CMK (cell line): ENCODE measurements around the gene TSKS.

ENCODE experiments used
- DNase-seq: peaks from one replicate; pipeline ENCODE4 v3.0.0-alpha.2; 2010; ENCODE audit warnings: low read depth

The TSKS gene

GRCh38 chr19:49763230-49763629 is at the start of gene TSKS:
Gene TSKS (minus strand): TSS chr19:49763306. CDS start chr19:49763247, 59 bp downstream.
- DNase-seq = no peak

- no peak for DNase-seq
Observed at GRCh38 chr19:49812452-49812996, 49.4 kb upstream of the TSKS start.

GRCh38 chr19:49811328-49811727 is 48.2 kb upstream of the TSKS start:
- DNase-seq = no peak

- no peak for DNase-seq
Observed at GRCh38 chr19:49809941-49810389, 46.9 kb upstream of the TSKS start.

GRCh38 chr19:49809160-49809940 is 46.2 kb upstream of the TSKS start:
- DNase-seq = no peak

GRCh38 chr19:49808711-49809159 is 45.6 kb upstream of the TSKS start:
- DNase-seq = no peak

GRCh38 chr19:49807904-49808675 is 45.0 kb upstream of the TSKS start:
- no peak for DNase-seq

- DNase-seq = peak; percentile 43
Observed at GRCh38 chr19:49807058-49807903, 44.2 kb upstream of the TSKS start.

- no peak for DNase-seq
Observed at GRCh38 chr19:49806620-49806959, 43.5 kb upstream of the TSKS start.

GRCh38 chr19:49805822-49806619 is 42.9 kb upstream of the TSKS start:
- DNase-seq = no peak

GRCh38 chr19:49803529-49803856 is 40.4 kb upstream of the TSKS start:
- no peak for DNase-seq

- DNase-seq = no peak
Observed at GRCh38 chr19:49802836-49803528, 39.9 kb upstream of the TSKS start.

- DNase-seq = no peak
Observed at GRCh38 chr19:49801966-49802661, 39.0 kb upstream of the TSKS start.

- DNase-seq = no peak
Observed at GRCh38 chr19:49801401-49801888, 38.3 kb upstream of the TSKS start.

- DNase-seq = no peak
Observed at GRCh38 chr19:49800771-49801170, 37.7 kb upstream of the TSKS start.

- no peak for DNase-seq
Observed at GRCh38 chr19:49799798-49800376, 36.8 kb upstream of the TSKS start.

GRCh38 chr19:49799271-49799797 is 36.2 kb upstream of the TSKS start:
- DNase-seq = no peak

- no peak for DNase-seq
Observed at GRCh38 chr19:49798574-49798973, 35.5 kb upstream of the TSKS start.

- DNase-seq = no peak
Observed at GRCh38 chr19:49795615-49796014, 32.5 kb upstream of the TSKS start.

GRCh38 chr19:49793561-49793840 is 30.4 kb upstream of the TSKS start:
- DNase-seq = no peak
